Mammary epithelial cell (primary cell): ENCODE data around the gene IRAG1.

Experiments
- CTCF ChIP-seq, 2 donors: IDR thresholded peaks in 1 of 2; conservative IDR thresholded peaks in 1 of 2; 2 replicates each; pipeline ENCODE4 v1.5.1; 2011 to 2012; ENCODE audit warnings: inconsistent platforms in 2 of 2, low read length in 2 of 2, mild to moderate bottlenecking in 2 of 2, control low read depth in 1 of 2, low read depth in 1 of 2; ENCODE audit not compliant: insufficient read depth in 1 of 2; ENCODE audit errors: extremely low read depth in 1 of 2
- EZH2 ChIP-seq: IDR thresholded peaks from 2 replicates; pipeline ENCODE4 v1.6.1; 2012; ENCODE audit warnings: low read length, inconsistent platforms, borderline replicate concordance

- TF ChIP-seq CTCF (conservative IDR thresholded peaks at IDR 0.05 in 1 of 2, IDR thresholded peaks at IDR 0.05 in 1 of 2; ENCODE audit: extremely low read depth in 1 of 2, insufficient read depth in 1 of 2, low read depth in 1 of 2, low read length in 2 of 2) (no peak), EZH2 (no peak)
Observed at GRCh38 chr11:10720881-10721376, 27.4 kb upstream of the IRAG1 start.
